Measurements from ENCODE around the gene GALNT14.

GRCh38 chr2:30994227-30995056, 143.8 kb downstream of the GALNT14 start:
- TF ChIP-seq, protein P1, sequence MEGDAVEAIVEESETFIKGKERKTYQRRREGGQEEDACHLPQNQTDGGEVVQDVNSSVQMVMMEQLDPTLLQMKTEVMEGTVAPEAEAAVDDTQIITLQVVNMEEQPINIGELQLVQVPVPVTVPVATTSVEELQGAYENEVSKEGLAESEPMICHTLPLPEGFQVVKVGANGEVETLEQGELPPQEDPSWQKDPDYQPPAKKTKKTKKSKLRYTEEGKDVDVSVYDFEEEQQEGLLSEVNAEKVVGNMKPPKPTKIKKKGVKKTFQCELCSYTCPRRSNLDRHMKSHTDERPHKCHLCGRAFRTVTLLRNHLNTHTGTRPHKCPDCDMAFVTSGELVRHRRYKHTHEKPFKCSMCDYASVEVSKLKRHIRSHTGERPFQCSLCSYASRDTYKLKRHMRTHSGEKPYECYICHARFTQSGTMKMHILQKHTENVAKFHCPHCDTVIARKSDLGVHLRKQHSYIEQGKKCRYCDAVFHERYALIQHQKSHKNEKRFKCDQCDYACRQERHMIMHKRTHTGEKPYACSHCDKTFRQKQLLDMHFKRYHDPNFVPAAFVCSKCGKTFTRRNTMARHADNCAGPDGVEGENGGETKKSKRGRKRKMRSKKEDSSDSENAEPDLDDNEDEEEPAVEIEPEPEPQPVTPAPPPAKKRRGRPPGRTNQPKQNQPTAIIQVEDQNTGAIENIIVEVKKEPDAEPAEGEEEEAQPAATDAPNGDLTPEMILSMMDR (IDR thresholded peaks at IDR 0.05) = no peak
- no peak for TF ChIP-seq POLR2AphosphoS5 (IDR thresholded peaks at IDR 0.05)
- TF ChIP-seq EP300 (IDR thresholded peaks at IDR 0.05) = no peak

Data from gastroesophageal sphincter (tissue), 3 donors.